Body of pancreas (tissue), 4 donors: ENCODE measurements around the gene CSH2. TPM values are rescaled to one million over a fixed set of nuclear protein-coding genes. Genes with fewer than 3 reads are reported as not detected.
"Not testable (repeated sequence)": the region's sequence is repeated elsewhere in the genome, so short reads cannot be mapped to it uniquely, and the experiment has no call there.

Experiments
- ATAC-seq: fragments of 150-250 bp; one replicate; pipeline ENCODE4 v1.9.1; 2016
- DNase-seq, 4 donors: peaks; one replicate each; pipeline ENCODE4 v3.0.0-alpha.2; 2019
- H3K27ac ChIP-seq, 4 donors: fragments of 200-600 bp; sonication (generic); 1 replicate in 3 of 4; 2 replicates in 1 of 4; pipeline versions ENCODE4 v1.5.1 to v1.6.1; 2016 to 2019; ENCODE audit warnings: mild to moderate bottlenecking in 1 of 4, mixed read lengths in 1 of 4, moderate library complexity in 1 of 4
- H3K27me3 ChIP-seq, 2 donors: fragments of 200-600 bp; sonication (generic); one replicate each; pipeline ENCODE4 v1.6.0; 2016; ENCODE audit warnings: mild to moderate bottlenecking in 1 of 2
- H3K36me3 ChIP-seq, 2 donors: fragments of 200-600 bp; sonication (generic); replicated peaks in 1 of 2; 2 replicates each; pipeline ENCODE4 v1.5.1; 2016; ENCODE audit warnings: low read depth in 2 of 2; ENCODE audit not compliant: insufficient read depth in 1 of 2
- H3K4me1 ChIP-seq: fragments of 200-600 bp; sonication (generic); one replicate; pipeline ENCODE4 v1.6.0; 2016
- H3K4me3 ChIP-seq, 2 donors: fragments of 200-600 bp; sonication (generic); 1 replicate in 1 of 2; 2 replicates in 1 of 2; pipeline ENCODE4 v1.5.1; 2016 to 2019
- H3K9me3 ChIP-seq, 3 donors: fragments of 200-600 bp; sonication (generic); 1 replicate in 2 of 3; 2 replicates in 1 of 3; pipeline ENCODE4 v1.5.1; 2016
- CTCF ChIP-seq, 7 experiments: fragments of 450-650 bp in 4 of 7; fragments of 200-600 bp in 3 of 7; sonication (generic) in 3 of 7; IDR thresholded peaks; one replicate each; pipeline ENCODE4 v1.5.1; 2016 to 2019; ENCODE audit warnings: antibody characterized with exemption in 7 of 7
- POLR2A ChIP-seq, 3 donors: fragments of 450-650 bp; IDR thresholded peaks; one replicate each; pipeline ENCODE4 v1.6.1; 2016; ENCODE audit warnings: antibody characterized with exemption in 3 of 3, mild to moderate bottlenecking in 2 of 3
- WGBS, 2 donors: methylation state at CpG; one replicate each; pipeline ENCODE4 v1.1.5; 2017; 5-methylcytosine and 5-hydroxymethylcytosine counted together
- intact Hi-C: fragments of 100-400 bp; cut with DNase I; formaldehyde crosslinking; loops from one replicate; pipeline ENCODE4 v1.15.1; 2023
- total RNA-seq, 2 donors: library from RNA; depleted of rRNA; stranded (reverse); fragments of >200 nt; gene quantifications; one replicate each; pipeline ENCODE4 v1.1.0, GENCODE V29; 2016

CSH2 gene
- total RNA-seq, 2 donors from 2014 or later: not detected

DNA sequence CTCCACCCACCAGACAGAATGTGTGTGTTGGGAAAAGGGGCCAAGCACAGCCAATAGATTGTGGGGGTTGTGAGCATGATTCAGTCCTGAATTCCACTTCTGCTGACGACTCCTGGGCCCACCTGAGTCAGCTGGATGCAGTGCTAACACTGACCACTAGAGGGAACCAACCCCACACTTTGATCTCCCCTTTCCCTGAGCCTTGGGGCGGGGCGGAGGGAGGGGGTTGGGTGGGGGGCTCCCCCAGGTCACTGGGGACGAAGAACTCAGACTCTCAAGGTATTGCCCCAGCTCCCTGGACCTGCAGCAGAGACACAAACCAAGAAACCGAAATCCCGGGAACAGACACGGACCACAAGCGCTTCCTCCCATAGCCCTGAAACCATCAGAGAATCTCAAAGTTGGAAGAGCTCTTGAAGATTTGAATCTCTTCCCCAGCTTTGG, 38.2 kb upstream of the CSH2 start:
- H3K9me3 ChIP-seq: no peaks in the 10 kb centered on the region
- 39 to 47% methylated on average over 6 to 8 of the region's 8 CpGs for WGBS, 2 donors
- DNase-seq (peak; percentile 34 to 62 (median 45)), ATAC-seq (no peak)
- TF ChIP-seq POLR2A (IDR thresholded peaks at IDR 0.05): no peak
- TF ChIP-seq CTCF (IDR thresholded peaks at IDR 0.05): peak; percentile 52 to 90 (median 66)
- no peak overlapping the region for H3K27ac ChIP-seq
- no peaks in the 10 kb centered on the region for H3K27me3 ChIP-seq
- no peaks in the 10 kb centered on the region for H3K36me3 ChIP-seq
- no peaks in the 10 kb centered on the region for H3K4me1 ChIP-seq
- no peak overlapping the region for H3K4me3 ChIP-seq
- intact Hi-C loops: loop anchor here (5.0 to 10.0 kb wide), 2 partner anchors 226 to 353 kb away; partner anchors contain the start of gene TEX2

GRCh38 chr17:63911041-63911635, 37.7 kb upstream of the CSH2 start, which contains the start of gene CSHL1:
CSHL1 (minus strand) TSS chr17:63911258; CDS start chr17:63911196, 62 bp downstream.
- H3K9me3 ChIP-seq: no peaks in the 10 kb centered on the region
- intact Hi-C loops: loop anchor here (5.0 to 10.0 kb wide), 2 partner anchors 226 to 354 kb away; partner anchors contain the start of gene TEX2
- no peaks in the 10 kb centered on the region for H3K27me3 ChIP-seq
- H3K27ac ChIP-seq: no peak within 1 kb of the TSS
- TF ChIP-seq POLR2A (IDR thresholded peaks at IDR 0.05): no peak
- TF ChIP-seq CTCF (IDR thresholded peaks at IDR 0.05): no peak
- ATAC-seq: no peak
- 58 to 66% methylated on average over 14 to 15 of the region's 15 CpGs for WGBS, 2 donors
- H3K36me3 ChIP-seq: no peaks in the 10 kb centered on the region
- H3K4me3 ChIP-seq: no peak within 1 kb of the TSS
- H3K4me1 ChIP-seq: no peaks in the 10 kb centered on the region
- peak in 1 of 4 donors; percentile 10 for DNase-seq

DNA sequence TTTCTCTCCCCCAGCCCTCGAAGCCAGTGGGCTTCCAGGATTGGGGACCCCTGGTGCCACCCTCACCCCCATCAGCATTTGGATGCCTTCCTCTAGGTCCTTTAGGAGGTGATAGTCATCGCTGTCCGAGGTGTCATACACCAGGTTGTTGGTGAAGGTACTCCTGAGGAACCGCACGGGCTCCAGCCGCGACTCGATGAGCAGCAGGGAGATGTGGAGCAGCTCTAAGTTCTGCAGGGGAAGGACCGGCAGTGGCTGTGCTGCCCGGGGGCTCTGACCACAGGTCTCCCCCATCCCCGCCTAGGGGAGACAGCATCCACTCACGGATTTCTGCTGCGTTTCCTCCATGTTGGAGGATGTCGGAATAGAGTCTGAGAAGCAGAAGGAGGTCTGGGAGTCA, 36.6 kb upstream of the CSH2 start:
- whole genome bisulfite sequencing, 2 donors: 74 to 80% methylated on average over 13 to 14 of the region's 14 CpGs
- intact Hi-C loops: loop anchor here (5.0 to 10.0 kb wide), 2 partner anchors 227 to 355 kb away; partner anchors contain the start of gene TEX2
- no peak for ATAC-seq

DNA sequence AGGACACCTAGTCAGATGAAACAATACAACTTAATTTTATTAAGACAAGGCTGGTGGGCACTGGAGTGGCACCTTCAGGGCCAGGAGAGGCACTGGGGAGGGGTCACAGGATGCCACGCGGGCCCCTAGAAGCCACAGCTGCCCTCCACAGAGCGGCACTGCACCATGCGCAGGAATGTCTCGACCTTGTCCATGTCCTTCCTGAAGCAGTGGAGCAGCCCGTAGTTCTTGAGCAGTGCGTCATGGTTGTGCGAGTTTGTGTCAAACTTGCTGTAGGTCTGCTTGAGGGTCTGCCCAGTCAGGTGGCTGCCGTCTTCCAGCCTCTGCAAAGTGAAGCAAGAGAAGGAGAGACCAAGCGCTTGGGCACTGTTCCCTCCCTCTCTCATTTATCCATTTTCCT, 36.1 kb upstream of the CSH2 start:
- ATAC-seq, H3K27me3 ChIP-seq, H3K27ac ChIP-seq, intact Hi-C loops, H3K36me3 ChIP-seq, H3K4me1 ChIP-seq, H3K9me3 ChIP-seq, H3K4me3 ChIP-seq: not testable (repeated sequence)
- DNase-seq: peak in 1 of 4 donors; percentile 1
- 79 to 84% methylated on average over 6 to 10 of the region's 10 CpGs for WGBS, 2 donors

More for the DNA sequence above, 36.6 kb upstream of the CSH2 start:
- no peaks in the 10 kb centered on the region for H3K27me3 ChIP-seq
- peak in 1 of 4 donors; percentile 9 for DNase-seq
- H3K9me3 ChIP-seq: no peaks in the 10 kb centered on the region
- no peaks in the 10 kb centered on the region for H3K36me3 ChIP-seq
- H3K4me3 ChIP-seq: no peak overlapping the region
- no peaks in the 10 kb centered on the region for H3K4me1 ChIP-seq
- no peak overlapping the region for H3K27ac ChIP-seq
- TF ChIP-seq POLR2A (IDR thresholded peaks at IDR 0.05) (no peak), CTCF (IDR thresholded peaks at IDR 0.05) (no peak)

DNA sequence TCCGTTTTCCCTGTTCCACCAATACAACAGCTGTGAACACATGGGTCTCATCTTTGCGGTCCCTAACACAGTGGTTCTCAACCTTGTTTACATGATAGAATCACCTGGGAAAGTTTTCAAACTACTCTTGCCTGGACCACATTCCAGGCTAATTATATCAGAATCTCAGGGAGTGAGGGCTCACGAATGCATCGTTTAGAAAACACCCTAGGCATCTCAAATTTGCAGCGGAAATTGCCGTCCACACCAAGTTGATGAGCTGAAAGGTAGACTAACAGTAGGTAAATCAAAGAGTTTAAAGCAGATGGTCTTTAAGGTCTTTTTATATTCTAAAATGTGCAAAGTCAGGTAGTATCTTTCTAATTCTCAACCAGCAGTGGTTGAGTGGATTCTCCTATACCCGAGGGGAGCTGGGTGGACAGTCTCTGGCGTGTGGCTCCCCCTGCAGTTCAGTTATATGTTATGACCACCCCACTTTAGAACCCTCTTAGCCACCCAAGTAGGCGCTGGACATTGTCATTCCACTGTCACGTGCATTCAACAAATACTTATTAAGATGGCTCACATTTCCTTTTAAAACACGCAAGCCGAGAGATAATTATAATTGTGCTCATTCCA, 33.8 kb upstream of the CSH2 start:
- WGBS, 2 donors: 37 to 49% methylated on average over 12 of the region's 12 CpGs
- H3K27ac ChIP-seq, H3K36me3 ChIP-seq, H3K4me3 ChIP-seq, ATAC-seq, intact Hi-C loops, H3K4me1 ChIP-seq, H3K27me3 ChIP-seq, H3K9me3 ChIP-seq: not testable (repeated sequence)
- peak in 1 of 4 donors; percentile 9 for DNase-seq

DNA sequence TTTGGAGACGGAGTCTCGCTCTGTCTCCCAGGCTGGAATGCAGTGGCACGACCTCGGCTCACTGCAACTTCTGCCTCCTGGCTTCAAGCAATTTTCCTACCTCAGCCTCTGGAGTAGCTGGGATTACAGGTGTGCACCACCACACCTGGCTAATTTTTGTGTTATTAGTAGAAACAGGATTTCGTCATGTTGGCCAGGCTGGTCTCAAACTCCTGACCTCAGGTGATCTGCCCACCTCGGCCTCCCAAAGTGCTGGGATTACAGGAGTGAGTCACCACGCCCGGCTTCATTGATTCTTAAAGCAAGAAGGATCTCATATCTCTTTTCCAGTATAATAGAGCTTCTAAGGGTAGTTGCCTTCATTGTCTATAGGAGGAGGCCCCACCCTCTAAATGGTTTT, 31.3 kb upstream of the CSH2 start:
- H3K27ac ChIP-seq, ATAC-seq, H3K36me3 ChIP-seq, intact Hi-C loops, H3K4me3 ChIP-seq, H3K4me1 ChIP-seq, DNase-seq, H3K27me3 ChIP-seq, H3K9me3 ChIP-seq: not testable (repeated sequence)
- WGBS, 2 donors: 83 to 88% methylated on average over 8 of the region's 8 CpGs
